DMS114 treated with DMSO at 0.1 percent for 48 hours (cell line): Measurements from ENCODE around the gene HS3ST6.
"Not testable (repeated sequence)": the region's sequence is repeated elsewhere in the genome, so short reads cannot be mapped to it uniquely, and the experiment has no call there.

Experiments used
- DNase-seq: peaks from one replicate; lab custom pipeline; 2025; ENCODE audit not compliant: unreplicated experiment; lab: John Stamatoyannopoulos, UW

HS3ST6 gene

DNA sequence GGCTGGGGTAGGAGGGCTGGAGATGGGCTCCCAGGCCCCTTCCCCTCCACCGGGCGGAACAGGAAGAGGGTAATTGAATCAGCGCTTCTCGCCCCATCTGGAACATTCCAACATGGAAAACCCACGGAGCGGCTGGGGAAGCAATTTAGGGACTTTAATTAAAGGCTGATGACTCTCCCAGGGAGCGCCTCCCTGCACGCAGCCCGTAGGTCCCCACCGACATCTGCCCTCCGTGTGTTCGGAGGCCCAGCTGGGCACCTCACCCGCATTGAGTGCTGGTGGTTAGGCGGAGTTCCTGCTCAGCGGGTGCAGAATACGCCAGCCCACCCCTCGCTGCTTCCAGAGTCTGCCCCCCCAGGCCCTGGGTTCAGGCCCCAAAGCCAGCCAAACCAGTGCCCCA is 10.0 kb downstream of the HS3ST6 start:
- no peak for DNase-seq

DNA sequence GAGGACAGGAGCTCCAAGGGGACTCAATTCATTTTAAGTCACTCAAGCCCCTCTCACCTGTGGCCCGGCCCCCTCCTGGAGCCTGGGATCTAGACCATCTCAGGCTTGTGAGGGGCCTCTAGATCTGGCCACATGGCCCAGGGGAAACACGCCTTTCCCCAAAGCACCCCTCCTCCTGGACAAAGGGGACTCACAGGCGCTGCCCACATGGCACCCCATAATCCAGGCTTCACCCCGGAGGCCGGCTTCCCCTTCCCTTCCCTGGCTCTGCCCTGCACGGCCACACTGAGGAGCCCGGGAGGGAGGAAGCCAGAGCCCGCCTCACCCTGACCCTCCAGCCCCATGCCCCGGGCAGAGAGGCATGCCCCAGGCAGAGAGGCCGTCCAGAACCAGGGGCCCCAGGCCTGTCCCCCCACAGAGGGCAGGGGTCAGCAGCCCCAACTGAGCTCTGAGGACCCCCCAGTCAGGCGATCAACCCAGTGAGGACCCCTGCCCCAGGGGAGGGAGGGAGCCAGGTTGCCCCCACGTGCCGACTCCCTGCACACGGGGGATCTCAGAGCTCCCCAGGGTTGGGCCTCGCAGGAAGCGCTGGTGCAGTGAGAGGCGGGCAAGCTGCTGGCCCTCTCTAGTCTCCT is 10.9 kb downstream of the HS3ST6 start:
- DNase-seq: no peak

DNA sequence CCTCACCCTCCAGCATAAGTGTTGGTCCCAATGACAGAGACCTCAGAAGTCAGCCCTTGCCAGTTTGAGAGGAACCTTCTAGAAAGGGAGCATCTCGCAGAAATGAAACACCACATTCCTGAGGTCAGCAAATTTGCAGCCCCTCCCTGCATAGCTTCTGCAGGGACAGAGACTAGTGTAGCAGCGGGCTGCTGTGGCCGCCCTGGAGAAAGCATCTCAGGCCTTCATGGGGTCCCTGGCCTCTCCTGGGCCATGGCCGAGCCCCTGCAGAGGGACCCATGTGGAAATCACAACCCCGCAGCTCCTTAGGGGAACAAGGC is 11.4 kb downstream of the HS3ST6 start:
- DNase-seq: no peak

DNA sequence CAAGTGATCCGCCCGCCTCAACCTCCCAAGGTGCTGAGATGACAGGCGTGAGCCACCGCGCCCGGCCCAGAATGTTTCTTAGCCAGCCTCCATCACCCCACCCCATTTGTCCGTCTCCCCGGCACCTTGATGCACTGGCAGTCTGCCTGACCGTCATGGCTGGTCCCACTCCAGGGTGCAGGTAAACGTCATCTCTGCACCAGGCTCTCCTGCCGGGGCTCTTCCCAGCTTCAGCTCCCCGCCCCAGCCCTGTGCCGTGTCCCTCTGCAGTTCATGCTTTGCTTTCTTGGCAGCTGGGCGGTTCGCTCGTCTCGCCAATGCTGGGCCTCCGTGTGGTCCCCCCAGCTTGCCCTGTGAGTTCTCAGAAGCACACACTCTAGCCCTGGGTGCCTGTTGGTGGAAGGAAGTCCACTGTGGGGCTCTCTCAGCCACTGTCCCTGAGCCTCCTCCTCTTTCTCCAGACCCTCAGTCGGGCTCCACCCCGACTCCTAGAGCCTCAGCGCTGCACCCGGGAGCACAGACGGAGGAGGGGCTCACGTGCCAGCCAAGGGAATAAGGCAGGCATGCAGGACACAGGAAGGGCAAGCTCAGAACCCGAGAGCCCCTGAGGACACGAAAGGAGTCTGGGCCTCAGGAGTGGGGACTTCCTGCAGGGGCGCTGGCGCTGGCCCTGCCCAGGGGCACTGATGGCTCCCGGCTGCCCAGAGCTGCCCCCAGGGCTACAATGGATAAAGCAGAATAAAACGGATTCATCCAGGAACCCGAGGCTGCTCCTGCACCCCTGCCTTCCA is 12.0 kb downstream of the HS3ST6 start:
- no peak for DNase-seq

DNA sequence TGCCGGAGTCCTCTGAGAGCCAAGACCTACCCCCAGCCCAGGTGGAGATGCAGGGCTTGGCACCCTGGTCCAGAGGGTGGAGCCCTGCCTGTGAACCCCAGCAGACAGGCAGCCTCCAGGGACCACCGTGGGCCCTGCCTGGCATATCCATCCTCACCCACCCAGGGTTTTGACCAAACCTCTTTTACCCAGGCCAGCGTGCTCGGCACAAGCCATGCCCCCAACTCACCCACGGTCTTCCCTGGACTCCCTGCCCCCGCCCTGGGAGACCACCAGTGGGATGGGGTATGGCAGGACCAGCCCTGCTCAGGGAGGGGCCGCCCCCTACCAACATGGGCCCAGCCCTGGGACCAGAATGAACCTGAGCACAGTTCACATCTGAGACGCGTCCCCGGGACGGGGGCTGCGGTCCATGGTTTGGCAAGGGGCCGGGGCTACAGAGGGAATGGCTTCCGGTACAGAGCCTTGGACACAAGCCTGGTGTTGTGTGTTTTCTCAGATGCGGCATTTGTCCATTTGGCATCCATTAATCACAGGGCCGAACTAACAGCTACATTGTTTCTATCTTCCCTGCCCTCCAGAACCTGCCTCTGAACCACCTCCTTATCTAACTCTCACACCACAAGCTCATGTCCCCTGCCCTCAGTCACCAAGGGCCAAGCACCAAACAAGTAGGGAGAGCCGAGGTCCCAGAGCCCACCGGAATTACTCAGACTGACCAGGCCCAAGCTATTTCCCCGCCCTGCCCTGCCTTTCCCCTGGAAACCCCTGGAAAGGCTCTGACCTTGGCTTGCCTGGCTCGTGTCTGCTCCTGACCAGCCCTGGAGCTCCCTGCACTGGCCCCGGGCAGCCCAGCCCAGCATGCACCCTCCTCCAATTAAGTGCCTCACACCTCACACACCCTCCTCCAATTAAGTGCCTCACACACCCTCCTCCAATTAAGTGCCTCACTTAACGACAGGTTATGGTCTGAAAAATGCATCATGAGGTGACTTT is 14.1 kb downstream of the HS3ST6 start:
- DNase-seq: no peak

DNA sequence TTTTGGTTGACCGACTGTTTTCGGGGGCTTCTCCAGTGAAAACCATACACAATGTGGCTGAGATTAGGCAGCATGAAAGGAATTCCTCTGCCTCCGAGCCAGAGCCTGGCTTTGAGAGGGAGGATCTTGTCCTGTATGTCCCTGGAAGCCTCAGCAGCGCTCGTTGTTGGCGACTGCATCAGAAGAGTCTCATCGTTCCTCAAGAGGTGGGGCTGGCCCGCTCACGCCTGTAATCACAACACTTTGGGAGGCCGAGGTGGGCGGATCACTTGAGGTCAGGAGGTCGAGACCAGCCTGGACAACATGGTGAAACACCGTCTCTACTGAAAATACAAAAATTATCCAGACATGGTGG is 15.0 kb downstream of the HS3ST6 start:
- DNase-seq: no peak

DNA sequence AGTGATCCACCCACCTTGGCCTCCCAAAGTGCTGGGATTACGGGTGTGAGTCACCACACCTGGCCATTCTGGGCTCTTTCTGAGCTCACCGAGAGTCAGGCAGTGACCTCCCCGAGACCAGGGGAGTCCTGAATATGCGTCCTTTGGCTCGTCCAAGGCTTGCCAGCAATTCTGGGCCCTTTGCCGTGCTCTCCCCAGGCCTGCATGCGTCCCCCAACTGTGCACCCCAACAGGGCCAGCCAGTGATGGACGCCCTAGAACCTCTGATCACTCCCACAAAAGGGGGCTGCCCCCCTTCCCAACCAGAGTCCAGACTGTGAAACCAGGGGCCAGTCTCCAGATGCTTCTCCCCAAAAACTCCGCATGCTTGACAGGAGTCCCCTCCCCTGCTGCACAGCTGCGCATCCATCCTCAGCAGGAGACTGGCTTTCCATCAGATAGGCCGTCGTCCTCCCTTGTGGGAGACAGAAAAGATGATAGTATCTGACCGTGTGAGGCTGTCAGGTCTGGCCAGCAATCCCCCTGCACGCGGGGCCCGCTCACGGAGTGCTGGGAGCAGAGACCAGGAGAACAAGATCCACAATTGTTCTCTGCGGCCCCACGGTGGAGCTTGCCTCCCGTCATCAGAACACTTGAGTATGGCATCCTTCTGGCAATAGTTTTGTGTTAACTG is 15.5 kb downstream of the HS3ST6 start:
- DNase-seq: no peak

DNA sequence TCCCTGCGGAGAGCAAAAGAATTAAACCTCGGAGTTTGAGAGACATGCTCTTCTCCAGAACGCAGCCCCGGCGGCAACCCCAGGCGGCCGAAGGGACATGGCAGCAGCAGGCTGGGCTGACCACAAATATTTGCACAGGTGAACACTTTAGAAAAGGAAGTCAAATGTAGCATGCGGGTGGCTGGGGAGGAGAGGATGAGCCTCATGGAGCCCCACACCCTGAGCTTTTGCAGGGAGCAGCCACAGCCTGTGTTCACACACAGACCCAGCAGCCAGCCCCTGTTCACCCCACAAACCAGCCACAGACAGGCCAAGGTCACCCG is 17.8 kb downstream of the HS3ST6 start:
- DNase-seq: no peak

DNA sequence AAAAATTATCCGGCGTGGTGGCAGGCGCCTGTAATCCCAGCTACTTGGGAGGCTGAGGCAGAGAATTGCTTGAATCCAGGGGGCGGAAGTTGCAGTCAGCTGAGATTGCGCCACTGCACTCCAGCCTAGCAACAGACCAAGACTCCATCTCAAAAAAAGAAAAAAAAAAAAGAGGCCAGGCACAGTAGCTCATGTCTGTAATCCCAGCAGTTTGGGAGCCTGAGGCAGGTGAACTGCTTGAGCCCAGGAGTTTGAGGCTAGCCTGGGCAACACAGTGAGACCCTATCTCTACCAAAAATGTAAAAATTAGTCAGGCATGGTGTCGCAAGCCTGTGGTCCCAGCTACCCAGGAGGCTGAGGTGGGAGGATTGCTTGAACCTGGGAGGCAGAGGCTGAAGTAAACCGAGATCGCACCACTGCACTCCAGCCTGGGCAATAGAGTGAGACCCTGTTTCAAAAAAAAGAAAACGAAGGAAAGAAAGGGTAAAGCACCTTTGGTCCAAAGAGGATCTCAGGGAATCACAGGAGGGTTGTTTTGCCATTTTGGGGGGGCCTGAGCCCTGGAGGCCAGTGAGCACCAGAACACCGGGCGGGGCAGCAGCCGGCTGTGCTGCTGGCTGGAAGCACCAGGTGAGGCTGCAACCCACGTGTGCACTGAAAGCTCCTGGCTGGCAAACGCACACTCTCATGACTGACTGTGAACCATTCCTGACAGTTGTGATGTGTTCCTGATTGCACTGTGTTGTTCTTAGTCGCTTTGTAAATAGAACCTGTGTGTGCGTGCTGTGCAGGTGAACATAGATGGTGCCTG is 18.4 kb downstream of the HS3ST6 start:
- no peak for DNase-seq

DNA sequence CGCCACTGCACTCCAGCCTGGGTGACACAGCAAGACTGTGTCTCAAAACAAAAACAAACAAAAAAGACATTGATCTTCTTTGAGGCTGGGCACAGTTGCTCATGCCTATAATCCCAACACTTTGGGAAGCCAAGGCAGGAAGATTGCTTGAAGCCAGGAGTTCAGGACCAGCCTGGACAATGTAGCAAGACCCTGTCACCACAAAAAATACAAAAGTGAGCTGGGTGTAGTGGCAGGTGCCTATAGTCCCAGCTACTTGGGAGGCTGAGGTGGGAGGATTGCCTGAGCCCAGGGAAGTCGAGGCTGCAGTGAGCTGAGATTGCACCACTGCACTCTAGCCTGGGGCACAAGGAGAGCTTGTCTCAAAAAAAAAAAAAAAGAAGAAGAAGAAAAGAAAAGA is 20.5 kb downstream of the HS3ST6 start:
- not testable (repeated sequence) for DNase-seq

DNA sequence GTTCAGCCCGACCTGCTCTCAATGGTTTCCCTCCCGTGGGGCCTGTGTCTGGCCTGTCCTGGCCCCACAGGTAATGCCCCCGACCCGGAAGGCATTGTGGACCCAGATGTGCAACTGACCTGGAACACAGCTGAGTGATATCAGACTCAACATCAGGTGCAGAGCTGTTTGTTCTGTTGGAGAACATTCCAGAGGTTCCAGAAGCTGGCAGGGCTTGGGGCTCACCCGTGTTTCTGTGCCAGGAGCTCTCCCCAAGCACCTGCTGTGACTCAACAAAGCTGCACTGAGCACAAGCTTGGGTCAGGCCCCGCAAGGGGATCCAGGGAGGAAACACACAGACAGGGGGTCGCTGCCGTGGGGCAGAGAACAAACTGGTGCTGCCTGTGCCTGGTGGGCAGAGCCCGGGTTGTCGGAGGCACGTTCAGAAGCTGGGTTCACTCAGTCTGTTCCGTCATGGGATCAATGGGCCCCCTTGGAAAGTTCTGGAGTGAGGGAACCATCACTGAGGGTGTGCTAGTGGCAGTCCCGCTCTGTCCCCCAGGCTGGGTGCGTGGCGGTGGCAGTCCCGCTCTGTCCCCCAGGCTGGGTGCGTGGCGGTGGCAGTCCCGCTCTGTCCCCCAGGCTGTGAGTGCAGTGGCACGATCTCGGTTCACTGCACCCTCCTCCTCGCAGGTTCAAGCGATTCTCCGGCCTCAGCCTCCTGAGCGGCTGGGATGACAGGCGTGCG is 22.1 kb downstream of the HS3ST6 start:
- DNase-seq: no peak

DNA sequence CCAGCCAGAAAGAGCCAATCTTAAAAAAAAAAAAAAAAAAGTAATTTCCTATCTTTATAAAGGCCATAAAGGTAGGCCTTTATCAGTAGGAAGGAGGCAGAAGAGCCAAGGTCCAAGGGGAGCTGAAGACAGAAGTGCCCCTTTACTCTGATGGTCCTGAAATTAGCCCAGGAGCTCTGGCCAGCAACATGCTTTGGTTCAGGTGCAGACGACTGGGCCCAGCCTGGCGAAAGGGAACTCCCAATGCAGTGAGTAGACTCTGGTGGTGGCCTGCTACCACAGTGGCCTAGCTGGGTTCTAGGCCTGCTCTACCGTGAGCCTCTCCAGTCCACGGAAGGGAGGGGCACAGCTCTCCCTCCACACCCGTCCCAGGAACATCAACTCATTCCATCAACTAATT is 23.1 kb downstream of the HS3ST6 start:
- DNase-seq: no peak

DNA sequence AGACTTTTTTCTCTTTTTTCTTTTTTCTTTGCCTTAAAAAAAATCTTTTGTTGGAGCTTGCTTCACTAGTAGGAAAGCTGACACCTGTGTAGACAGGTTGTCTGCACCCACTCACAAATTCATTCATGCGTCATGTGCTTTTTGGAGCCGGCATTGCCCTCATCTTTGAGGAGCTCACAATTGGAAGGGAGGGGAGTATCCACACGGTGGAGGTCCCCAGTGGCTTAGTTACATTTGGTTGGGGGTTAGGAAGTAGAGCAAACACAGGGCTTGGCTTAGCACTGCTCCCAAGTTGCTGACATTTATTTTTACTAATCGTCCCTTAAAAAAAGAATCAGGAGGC is 27.5 kb downstream of the HS3ST6 start:
- no peak for DNase-seq

DNA sequence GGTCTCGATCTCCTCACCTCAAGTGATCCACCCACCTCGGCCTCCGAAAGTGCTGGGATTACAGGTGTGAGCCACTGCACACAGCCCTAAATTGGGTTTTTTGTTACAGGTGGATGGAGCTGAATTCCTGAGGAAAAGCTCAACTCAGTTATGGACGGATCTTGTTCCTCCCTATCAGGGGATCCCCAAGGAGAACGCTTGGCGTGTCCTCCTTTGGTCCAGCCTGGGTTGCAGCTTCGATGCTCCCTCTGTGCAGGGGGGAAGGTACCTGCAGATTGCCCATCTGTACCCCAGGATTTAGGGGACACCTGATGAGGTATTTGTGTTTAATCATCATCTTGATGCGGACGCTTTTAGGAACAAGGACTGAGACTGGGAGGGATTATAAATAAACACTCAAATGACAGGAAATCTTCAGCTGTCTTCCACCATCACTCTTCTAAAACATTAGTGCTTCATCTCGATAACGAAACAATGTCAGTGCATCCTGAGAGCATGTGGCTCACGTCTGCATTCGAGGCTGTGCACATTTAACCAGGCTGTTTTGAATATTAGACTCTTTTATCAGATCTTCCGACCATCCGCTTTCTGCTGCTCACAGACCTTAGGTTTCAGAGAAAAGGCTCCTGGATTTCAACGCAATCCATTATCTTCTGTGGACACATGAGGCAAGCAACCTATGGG is 28.0 kb downstream of the HS3ST6 start:
- no peak for DNase-seq

DNA sequence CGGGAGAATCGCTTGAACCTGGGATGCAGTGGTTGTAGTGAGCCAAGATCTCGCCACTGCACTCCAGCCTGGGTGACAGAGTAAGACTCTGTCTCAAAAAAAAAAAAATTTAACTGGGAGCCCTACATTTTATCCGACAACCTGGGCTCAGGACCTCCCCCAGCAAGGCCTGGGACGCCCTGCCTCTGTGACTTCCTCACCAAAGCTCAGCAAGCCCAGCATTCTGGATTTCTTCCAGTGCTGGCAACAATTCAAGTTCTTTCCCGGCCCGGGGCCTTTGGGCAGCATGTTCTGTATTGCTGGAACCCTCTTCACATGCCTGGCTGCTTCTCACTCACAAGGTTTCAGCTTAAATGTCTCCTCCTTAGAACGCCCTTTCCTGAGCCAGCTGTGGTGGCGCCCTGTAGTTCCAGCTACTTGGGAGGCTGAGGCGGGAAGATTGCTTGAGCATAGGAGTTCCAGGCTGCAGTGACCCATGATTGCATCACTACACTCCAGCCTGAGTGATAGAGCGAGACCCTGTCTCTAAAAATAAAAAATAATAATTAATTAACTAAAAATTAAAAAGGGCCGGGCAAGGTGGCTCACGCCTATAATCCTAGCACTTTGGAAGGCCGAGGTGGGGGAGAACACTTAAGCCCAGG is 30.4 kb downstream of the HS3ST6 start:
- DNase-seq: no peak

DNA sequence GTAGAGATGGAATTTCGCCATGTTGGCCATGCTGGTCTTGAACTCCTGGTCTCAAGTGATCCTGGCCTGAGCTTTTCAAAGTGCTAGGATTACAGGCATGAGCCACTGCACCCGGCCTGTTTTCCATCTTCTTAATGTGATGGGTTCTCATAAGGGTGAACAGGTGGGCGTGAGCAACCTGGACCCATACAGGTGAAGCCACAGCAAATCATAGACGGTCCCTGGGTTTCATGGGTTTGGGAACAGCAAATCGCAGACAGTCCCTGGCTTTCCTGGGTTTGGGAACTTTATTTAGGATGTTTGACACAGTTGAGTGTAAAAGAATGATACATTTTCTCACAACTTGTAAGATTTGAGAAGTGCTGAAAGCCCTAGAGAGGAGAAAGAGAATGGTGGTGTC is 33.3 kb downstream of the HS3ST6 start:
- DNase-seq: no peak

DNA sequence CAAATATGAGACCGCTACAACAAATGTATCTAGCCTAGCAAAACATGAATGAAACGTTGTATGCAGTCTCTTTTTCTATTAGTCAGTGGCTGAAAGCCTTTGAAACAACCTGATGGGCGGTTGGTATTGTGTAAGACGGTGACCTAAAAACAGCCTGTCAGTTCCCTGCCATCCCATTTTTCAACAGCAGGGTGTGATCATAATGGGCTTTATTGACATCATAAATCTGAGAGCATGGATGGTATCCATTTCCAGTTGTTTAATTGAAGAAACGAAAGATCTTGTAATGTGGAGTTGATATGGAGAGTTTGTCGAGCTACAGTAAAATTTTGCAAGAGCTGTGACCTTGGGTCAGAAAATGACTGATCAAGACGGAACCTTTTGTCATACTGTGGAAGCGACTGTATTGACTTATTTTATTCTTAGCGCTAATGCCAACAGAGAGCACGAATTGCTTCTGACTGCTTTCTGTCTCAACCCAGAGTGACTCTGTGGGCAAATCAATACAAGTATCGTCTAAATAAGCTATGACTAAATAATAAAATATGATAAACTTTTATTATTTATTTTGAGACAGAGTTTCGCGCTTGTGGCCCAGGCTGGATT is 34.0 kb downstream of the HS3ST6 start:
- no peak for DNase-seq

DNA sequence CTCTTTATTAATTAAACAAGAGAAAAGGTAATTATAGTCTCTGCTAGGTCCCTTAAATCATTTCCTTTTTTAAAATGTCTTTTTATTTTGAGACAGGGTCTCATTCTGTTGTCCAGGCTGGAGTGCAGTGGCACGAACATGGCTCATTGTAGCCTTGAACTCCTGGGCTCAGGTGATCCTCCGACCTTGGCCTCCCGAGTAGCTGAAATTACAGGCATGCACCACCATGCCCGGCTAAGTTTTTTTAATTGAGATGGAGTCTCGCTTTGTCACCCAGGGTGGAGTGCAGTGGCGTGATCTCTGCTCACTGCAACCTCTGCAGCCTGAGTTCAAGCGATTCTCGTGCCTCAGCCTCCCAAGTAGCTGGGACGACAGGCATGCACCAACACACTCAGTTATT is 37.0 kb downstream of the HS3ST6 start:
- DNase-seq: not testable (repeated sequence)

DNA sequence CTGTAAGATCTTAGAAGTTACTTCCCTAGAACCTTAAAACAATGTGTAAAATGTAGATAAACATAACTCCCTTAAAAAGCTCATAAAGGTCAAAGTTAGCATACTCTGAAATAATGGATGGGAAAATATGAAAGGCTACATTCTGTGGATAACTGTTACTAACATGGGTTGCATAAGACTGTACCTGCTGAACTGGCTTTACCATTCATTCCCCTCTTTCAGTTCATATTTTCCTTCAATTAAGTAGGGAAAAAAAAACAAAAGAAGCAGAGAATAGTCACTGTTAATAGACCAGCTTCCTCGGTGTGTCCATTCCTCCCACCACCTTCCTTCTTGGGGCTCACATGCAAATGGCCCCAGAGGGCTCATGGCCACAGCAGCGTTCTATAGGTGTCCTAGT is 38.7 kb downstream of the HS3ST6 start:
- DNase-seq: no peak
